Activated CD4-positive, CD25-positive, alpha-beta regulatory T cell treated with anti-CD3 and anti-CD28 coated beads, Interleukin-2, amount 50 U/mL, for 24 hours (primary cell): ENCODE data around the gene CACNG8.

Experiments
- ATAC-seq, 2 donors: fragments of 150-1000 bp; cut with Tn5 transposase; one replicate each; pipeline ENCODE4 v1.10.0; 2021; ENCODE audit warnings: mild to moderate bottlenecking in 1 of 2, moderate library complexity in 1 of 2

The CACNG8 gene

GRCh38 chr19:53965091-53965490 is 2.4 kb downstream of the CACNG8 start:
- ATAC-seq = no peak

GRCh38 chr19:53966931-53967330 is 4.2 kb downstream of the CACNG8 start:
- no peak for ATAC-seq

- no peak for ATAC-seq
These were observed 6.6 kb downstream of the CACNG8 start for GRCh38 chr19:53969366-53969765.

- ATAC-seq = no peak
These were observed 8.9 kb downstream of the CACNG8 start for GRCh38 chr19:53971673-53972072.

GRCh38 chr19:53977429-53977990 is 14.8 kb downstream of the CACNG8 start:
- ATAC-seq = peak; percentile 82 to 88

- peak in 1 of 2 donors; percentile 39 for ATAC-seq
These were observed 15.4 kb downstream of the CACNG8 start for GRCh38 chr19:53977991-53978731.

GRCh38 chr19:53978975-53979801 is 16.5 kb downstream of the CACNG8 start:
- ATAC-seq = no peak

- ATAC-seq = no peak
These were observed 18.0 kb downstream of the CACNG8 start for GRCh38 chr19:53980539-53981375.

- no peak for ATAC-seq
These were observed 18.7 kb downstream of the CACNG8 start for GRCh38 chr19:53981376-53981951.

- ATAC-seq = no peak
These were observed 19.3 kb downstream of the CACNG8 start for GRCh38 chr19:53982001-53982451.

GRCh38 chr19:53982611-53983010 is 19.9 kb downstream of the CACNG8 start:
- ATAC-seq = no peak

- ATAC-seq = no peak
These were observed 20.9 kb downstream of the CACNG8 start for GRCh38 chr19:53983457-53984289.

GRCh38 chr19:53985863-53986262 is 23.1 kb downstream of the CACNG8 start:
- ATAC-seq = no peak

GRCh38 chr19:53988981-53989380 is 26.2 kb downstream of the CACNG8 start:
- no peak for ATAC-seq

- no peak for ATAC-seq
These were observed 27.1 kb downstream of the CACNG8 start for GRCh38 chr19:53989600-53990533.

GRCh38 chr19:53991224-53992113 is 28.7 kb downstream of the CACNG8 start, which contains the start of gene CACNG6:
TSS of gene CACNG6 (plus strand) at chr19:53991637. CDS start at chr19:53992878, 1,241 bp downstream.
- ATAC-seq = no peak

GRCh38 chr19:53992211-53992610 is 29.5 kb downstream of the CACNG8 start:
- no peak for ATAC-seq

- ATAC-seq = no peak
These were observed 30.1 kb downstream of the CACNG8 start for GRCh38 chr19:53992815-53993214.

- no peak for ATAC-seq
These were observed 30.7 kb downstream of the CACNG8 start for GRCh38 chr19:53993448-53993847.
